Activated T-helper 1 cell treated with anti-CD3 and anti-CD28 coated beads, Interleukin-12 subunit alpha, Interleukin-12 subunit beta, Interleukin-2, Interleukin-4 antibody, amounts not matched to agents 30 ng/mL and 10 ng/mL and 1 ng/mL, durations not matched to agents 14 hours and 24 hours and 36 hours (primary cell): ENCODE data around the gene RIC8A. TPM values are rescaled to one million over a fixed set of nuclear protein-coding genes. Genes with fewer than 3 reads are reported as not detected.
A peak's percentile ranks its signal among the peaks of the same experiment; 100 is the strongest.

Experiments used
- DNase-seq: peaks from one replicate; pipeline ENCODE4 v3.0.0; 2021; ENCODE audit warnings: low spot score
- H3K27ac Mint-ChIP-seq: one replicate; pipeline ENCODE4 v1.8.0; 2021; ENCODE audit warnings: mild to moderate bottlenecking, mixed read lengths
- H3K27me3 Mint-ChIP-seq: one replicate; pipeline ENCODE4 v1.8.0; 2022; ENCODE audit warnings: mild to moderate bottlenecking, moderate library complexity, mixed read lengths; ENCODE audit not compliant: insufficient read depth
- H3K36me3 Mint-ChIP-seq: one replicate; pipeline ENCODE4 v1.8.0; 2021; ENCODE audit warnings: low read depth, mixed read lengths
- H3K4me1 Mint-ChIP-seq: one replicate; pipeline ENCODE4 v1.8.0; 2021; ENCODE audit warnings: low read depth, mixed read lengths
- H3K4me3 Mint-ChIP-seq: one replicate; pipeline ENCODE4 v1.8.0; 2021; ENCODE audit warnings: mild to moderate bottlenecking, moderate library complexity, mixed read lengths
- H3K9me3 Mint-ChIP-seq: one replicate; pipeline ENCODE4 v1.8.0; 2021; ENCODE audit warnings: mixed read lengths
- intact Hi-C: fragments of 100-400 bp; cut with micrococcal nuclease; formaldehyde crosslinking; loops from one replicate; pipeline ENCODE4 v1.15.1; 2024
- total RNA-seq: library from RNA; stranded (reverse); gene quantifications from 2 replicates; pipeline ENCODE4 v1.2.3, GENCODE V29; 2022

Gene RIC8A
- total RNA-seq, 1 donor from 2014 or later = 132 TPM

GRCh38 chr11:207863-208180 is 314 bp downstream of the RIC8A start:
- Mint-ChIP-seq H3K9me3 (no peaks in the 10 kb centered on the region), H3K36me3 (peaks cover 34% of the 10 kb centered on the region), H3K4me3 (peak overlapping the region; percentile 89), H3K4me1 (peaks cover 50% of the 10 kb centered on the region), H3K27ac (peak overlapping the region; percentile 95), H3K27me3 (no peaks in the 10 kb centered on the region)
- DNase-seq = no peak
- intact Hi-C loops = loop anchor here (1.0 to 5.0 kb wide), 9 partner anchors 28 to 599 kb away; partner anchors contain the start of genes HRAS, PHRF1, PIDD1 and PSMD13

GRCh38 chr11:208181-208916 is 841 bp downstream of the RIC8A start:
- Mint-ChIP-seq H3K27ac (peak overlapping the region; percentile 95), H3K36me3 (peaks cover 36% of the 10 kb centered on the region), H3K27me3 (no peaks in the 10 kb centered on the region), H3K9me3 (no peaks in the 10 kb centered on the region), H3K4me3 (peak overlapping the region; percentile 89), H3K4me1 (peaks cover 45% of the 10 kb centered on the region)
- intact Hi-C loops = loop anchor here (1.0 to 5.0 kb wide), 4 partner anchors 100 to 599 kb away; partner anchors contain the start of genes HRAS, PHRF1, PIDD1 and RPLP2
- peak; percentile 84 for DNase-seq

- peaks cover 33% of the 10 kb centered on the region for H3K36me3 Mint-ChIP-seq
Observed at GRCh38 chr11:208917-209260, 1.4 kb downstream of the RIC8A start.

GRCh38 chr11:209275-210121 is 2.0 kb downstream of the RIC8A start:
- Mint-ChIP-seq H3K27me3 (no peaks in the 10 kb centered on the region), H3K36me3 (peaks cover 34% of the 10 kb centered on the region), H3K4me3 (peak overlapping the region; percentile 89), H3K27ac (peak overlapping the region; percentile 95), H3K4me1 (peaks cover 33% of the 10 kb centered on the region), H3K9me3 (no peaks in the 10 kb centered on the region)
- no peak for DNase-seq
- intact Hi-C loops = loop anchor here (2.0 to 5.0 kb wide), 3 partner anchors 99 to 598 kb away; partner anchors contain the start of genes PHRF1, PIDD1 and RPLP2

More at GRCh38 chr11:208917-209260, 1.4 kb downstream of the RIC8A start:
- no peaks in the 10 kb centered on the region for H3K9me3 Mint-ChIP-seq
- DNase-seq = no peak
- intact Hi-C loops = loop anchor here (1.0 to 5.0 kb wide), 4 partner anchors 100 to 598 kb away; partner anchors contain the start of genes HRAS, PHRF1, PIDD1 and RPLP2
- H3K27ac Mint-ChIP-seq = peak overlapping the region; percentile 95
- no peaks in the 10 kb centered on the region for H3K27me3 Mint-ChIP-seq
- peak overlapping the region; percentile 89 for H3K4me3 Mint-ChIP-seq
- H3K4me1 Mint-ChIP-seq = peaks cover 39% of the 10 kb centered on the region

- Mint-ChIP-seq H3K4me3 (peak overlapping the region; percentile 89), H3K36me3 (peaks cover 36% of the 10 kb centered on the region), H3K27ac (peak overlapping the region; percentile 95), H3K4me1 (peaks cover 31% of the 10 kb centered on the region), H3K9me3 (no peaks in the 10 kb centered on the region), H3K27me3 (no peaks in the 10 kb centered on the region)
- no peak for DNase-seq
- intact Hi-C loops = no loop called here
Observed at GRCh38 chr11:210122-210802, 2.8 kb downstream of the RIC8A start.

GRCh38 chr11:210803-211180 is 3.3 kb downstream of the RIC8A start:
- Mint-ChIP-seq H3K27me3 (no peaks in the 10 kb centered on the region), H3K36me3 (peaks cover 36% of the 10 kb centered on the region), H3K4me3 (peak overlapping the region; percentile 89), H3K4me1 (peaks cover 26% of the 10 kb centered on the region), H3K9me3 (no peaks in the 10 kb centered on the region), H3K27ac (no peak overlapping the region)
- no peak for DNase-seq
- intact Hi-C loops = no loop called here

- Mint-ChIP-seq H3K27me3 (no peaks in the 10 kb centered on the region), H3K9me3 (no peaks in the 10 kb centered on the region), H3K4me3 (peak overlapping the region; percentile 63), H3K4me1 (peaks cover 21% of the 10 kb centered on the region), H3K27ac (no peak overlapping the region), H3K36me3 (peaks cover 36% of the 10 kb centered on the region)
- DNase-seq = no peak
- intact Hi-C loops = no loop called here
Observed at GRCh38 chr11:211295-211694, 3.8 kb downstream of the RIC8A start.

GRCh38 chr11:211741-212140 is 4.2 kb downstream of the RIC8A start:
- Mint-ChIP-seq H3K36me3 (peaks cover 34% of the 10 kb centered on the region), H3K4me3 (peak overlapping the region; percentile 63)

GRCh38 chr11:212150-213100 is 4.9 kb downstream of the RIC8A start:
- Mint-ChIP-seq H3K36me3 (peaks cover 31% of the 10 kb centered on the region), H3K27ac (no peak overlapping the region), H3K9me3 (no peaks in the 10 kb centered on the region), H3K4me1 (peaks cover 16% of the 10 kb centered on the region), H3K27me3 (no peaks in the 10 kb centered on the region), H3K4me3 (no peak overlapping the region)
- intact Hi-C loops = no loop called here
- no peak for DNase-seq

More at GRCh38 chr11:211741-212140, 4.2 kb downstream of the RIC8A start:
- no peak for DNase-seq
- Mint-ChIP-seq H3K27me3 (no peaks in the 10 kb centered on the region), H3K27ac (no peak overlapping the region), H3K9me3 (no peaks in the 10 kb centered on the region), H3K4me1 (peaks cover 17% of the 10 kb centered on the region)
- intact Hi-C loops = no loop called here

- Mint-ChIP-seq H3K27me3 (no peaks in the 10 kb centered on the region), H3K27ac (no peak overlapping the region), H3K4me3 (no peak overlapping the region), H3K9me3 (no peaks in the 10 kb centered on the region), H3K36me3 (peaks cover 31% of the 10 kb centered on the region), H3K4me1 (peaks cover 16% of the 10 kb centered on the region)
- no peak for DNase-seq
- intact Hi-C loops = no loop called here
Observed at GRCh38 chr11:213111-213510, 5.6 kb downstream of the RIC8A start.

- H3K4me1 Mint-ChIP-seq = peaks cover 16% of the 10 kb centered on the region
- no peak overlapping the region for H3K27ac Mint-ChIP-seq
- intact Hi-C loops = no loop called here
- no peak overlapping the region for H3K4me3 Mint-ChIP-seq
- DNase-seq = no peak
- H3K27me3 Mint-ChIP-seq = no peaks in the 10 kb centered on the region
- no peaks in the 10 kb centered on the region for H3K9me3 Mint-ChIP-seq
- peaks cover 32% of the 10 kb centered on the region for H3K36me3 Mint-ChIP-seq
Observed at GRCh38 chr11:214083-214482, 6.6 kb downstream of the RIC8A start.

GRCh38 chr11:215581-216037 is 8.1 kb downstream of the RIC8A start:
- no peaks in the 10 kb centered on the region for H3K9me3 Mint-ChIP-seq
- no peak overlapping the region for H3K4me3 Mint-ChIP-seq
- H3K27me3 Mint-ChIP-seq = no peaks in the 10 kb centered on the region
- H3K27ac Mint-ChIP-seq = no peak overlapping the region
- intact Hi-C loops = no loop called here
- DNase-seq = no peak
- H3K36me3 Mint-ChIP-seq = peaks cover 26% of the 10 kb centered on the region
- peaks cover 5% of the 10 kb centered on the region for H3K4me1 Mint-ChIP-seq
